ENCODE measurements around the gene RING1.

RING1 gene
- total RNA-seq, result 30.7 to 33.9 (median 31.4) reads per million in 3 donors

- peak; percentile 79 to 84 (median 79) for DNase-seq
- H3K4me3 ChIP-seq (ENCODE audit: insufficient read depth, low read depth, low read length, poor library complexity, severe bottlenecking), result peak within 1 kb of the TSS; percentile 93
- H3K9me3 ChIP-seq (ENCODE audit: control insufficient read depth, low read length), result no peaks in the 10 kb centered on the region
- H3K27me3 ChIP-seq (replicated peaks; ENCODE audit: control insufficient read depth, insufficient read depth, low read length, poor library complexity, severe bottlenecking), result peaks cover 9% of the 10 kb centered on the region
- H3K4me1 ChIP-seq (ENCODE audit: control insufficient read depth, insufficient read depth, low read length, poor library complexity, severe bottlenecking), result peaks cover 36% of the 10 kb centered on the region
- peaks cover 10% of the 10 kb centered on the region for H3K36me3 ChIP-seq (ENCODE audit: control insufficient read depth, insufficient read depth, low read length)
- peak within 1 kb of the TSS; percentile 94 for H3K27ac ChIP-seq (ENCODE audit: insufficient read depth, low read length, poor library complexity, severe bottlenecking)
Observed at GRCh38 chr6:33208091-33208967, at the start of gene RING1. RING1 (plus strand) TSS chr6:33208500; CDS start chr6:33208823, 323 bp downstream.

- Histone ChIP-seq H3K36me3 (ENCODE audit: control insufficient read depth, insufficient read depth, low read length) (no peaks in the 10 kb centered on the region), H3K27ac (ENCODE audit: insufficient read depth, low read length, poor library complexity, severe bottlenecking) (no peak overlapping the region), H3K4me3 (ENCODE audit: insufficient read depth, low read depth, low read length, poor library complexity, severe bottlenecking) (no peak overlapping the region), H3K9me3 (ENCODE audit: control insufficient read depth, low read length) (no peaks in the 10 kb centered on the region), H3K27me3 (replicated peaks; ENCODE audit: control insufficient read depth, insufficient read depth, low read length, poor library complexity, severe bottlenecking) (no peaks in the 10 kb centered on the region), H3K4me1 (ENCODE audit: control insufficient read depth, insufficient read depth, low read length, poor library complexity, severe bottlenecking) (peaks cover 6% of the 10 kb centered on the region)
- DNase-seq, result no peak
Observed at GRCh38 chr6:33160096-33160495, 48.2 kb upstream of the RING1 start.

- DNase-seq, result no peak
- H3K27ac ChIP-seq (ENCODE audit: insufficient read depth, low read length, poor library complexity, severe bottlenecking), result no peak overlapping the region
- H3K4me3 ChIP-seq (ENCODE audit: insufficient read depth, low read depth, low read length, poor library complexity, severe bottlenecking), result no peak overlapping the region
- no peaks in the 10 kb centered on the region for H3K27me3 ChIP-seq (replicated peaks; ENCODE audit: control insufficient read depth, insufficient read depth, low read length, poor library complexity, severe bottlenecking)
- peaks cover 6% of the 10 kb centered on the region for H3K4me1 ChIP-seq (ENCODE audit: control insufficient read depth, insufficient read depth, low read length, poor library complexity, severe bottlenecking)
- H3K9me3 ChIP-seq (ENCODE audit: control insufficient read depth, low read length), result no peaks in the 10 kb centered on the region
- H3K36me3 ChIP-seq (ENCODE audit: control insufficient read depth, insufficient read depth, low read length), result no peaks in the 10 kb centered on the region
Observed at GRCh38 chr6:33160728-33161344, 47.5 kb upstream of the RING1 start.

- H3K27ac ChIP-seq (ENCODE audit: insufficient read depth, low read length, poor library complexity, severe bottlenecking), result no peak overlapping the region
- H3K4me3 ChIP-seq (ENCODE audit: insufficient read depth, low read depth, low read length, poor library complexity, severe bottlenecking), result peak overlapping the region; percentile 57
- DNase-seq, result peak; percentile 63 to 73 (median 67)
- no peaks in the 10 kb centered on the region for H3K27me3 ChIP-seq (replicated peaks; ENCODE audit: control insufficient read depth, insufficient read depth, low read length, poor library complexity, severe bottlenecking)
- no peaks in the 10 kb centered on the region for H3K9me3 ChIP-seq (ENCODE audit: control insufficient read depth, low read length)
- H3K36me3 ChIP-seq (ENCODE audit: control insufficient read depth, insufficient read depth, low read length), result no peaks in the 10 kb centered on the region
- H3K4me1 ChIP-seq (ENCODE audit: control insufficient read depth, insufficient read depth, low read length, poor library complexity, severe bottlenecking), result peaks cover 6% of the 10 kb centered on the region
Observed at GRCh38 chr6:33161354-33162331, 46.7 kb upstream of the RING1 start.

- Histone ChIP-seq H3K4me3 (ENCODE audit: insufficient read depth, low read depth, low read length, poor library complexity, severe bottlenecking) (no peak overlapping the region), H3K27me3 (replicated peaks; ENCODE audit: control insufficient read depth, insufficient read depth, low read length, poor library complexity, severe bottlenecking) (no peaks in the 10 kb centered on the region), H3K36me3 (ENCODE audit: control insufficient read depth, insufficient read depth, low read length) (no peaks in the 10 kb centered on the region), H3K27ac (ENCODE audit: insufficient read depth, low read length, poor library complexity, severe bottlenecking) (no peak overlapping the region), H3K9me3 (ENCODE audit: control insufficient read depth, low read length) (no peaks in the 10 kb centered on the region), H3K4me1 (ENCODE audit: control insufficient read depth, insufficient read depth, low read length, poor library complexity, severe bottlenecking) (peaks cover 6% of the 10 kb centered on the region)
- no peak for DNase-seq
Observed at GRCh38 chr6:33163540-33163939, 44.8 kb upstream of the RING1 start.

- Histone ChIP-seq H3K27me3 (replicated peaks; ENCODE audit: control insufficient read depth, insufficient read depth, low read length, poor library complexity, severe bottlenecking) (no peaks in the 10 kb centered on the region), H3K4me3 (ENCODE audit: insufficient read depth, low read depth, low read length, poor library complexity, severe bottlenecking) (no peak overlapping the region), H3K9me3 (ENCODE audit: control insufficient read depth, low read length) (no peaks in the 10 kb centered on the region), H3K36me3 (ENCODE audit: control insufficient read depth, insufficient read depth, low read length) (no peaks in the 10 kb centered on the region), H3K4me1 (ENCODE audit: control insufficient read depth, insufficient read depth, low read length, poor library complexity, severe bottlenecking) (peaks cover 6% of the 10 kb centered on the region), H3K27ac (ENCODE audit: insufficient read depth, low read length, poor library complexity, severe bottlenecking) (no peak overlapping the region)
- no peak for DNase-seq
Observed at GRCh38 chr6:33164176-33164575, 44.1 kb upstream of the RING1 start.

- Histone ChIP-seq H3K9me3 (ENCODE audit: control insufficient read depth, low read length) (no peaks in the 10 kb centered on the region), H3K4me1 (ENCODE audit: control insufficient read depth, insufficient read depth, low read length, poor library complexity, severe bottlenecking) (peaks cover 6% of the 10 kb centered on the region), H3K4me3 (ENCODE audit: insufficient read depth, low read depth, low read length, poor library complexity, severe bottlenecking) (no peak overlapping the region), H3K27ac (ENCODE audit: insufficient read depth, low read length, poor library complexity, severe bottlenecking) (no peak overlapping the region), H3K27me3 (replicated peaks; ENCODE audit: control insufficient read depth, insufficient read depth, low read length, poor library complexity, severe bottlenecking) (no peaks in the 10 kb centered on the region), H3K36me3 (ENCODE audit: control insufficient read depth, insufficient read depth, low read length) (no peaks in the 10 kb centered on the region)
- DNase-seq, result no peak
Observed at GRCh38 chr6:33164665-33165373, 43.5 kb upstream of the RING1 start.

GRCh38 chr6:33165581-33166258, 42.6 kb upstream of the RING1 start:
- DNase-seq, result no peak
- Histone ChIP-seq H3K4me3 (ENCODE audit: insufficient read depth, low read depth, low read length, poor library complexity, severe bottlenecking) (no peak overlapping the region), H3K4me1 (ENCODE audit: control insufficient read depth, insufficient read depth, low read length, poor library complexity, severe bottlenecking) (peaks cover 6% of the 10 kb centered on the region), H3K27ac (ENCODE audit: insufficient read depth, low read length, poor library complexity, severe bottlenecking) (no peak overlapping the region), H3K27me3 (replicated peaks; ENCODE audit: control insufficient read depth, insufficient read depth, low read length, poor library complexity, severe bottlenecking) (no peaks in the 10 kb centered on the region), H3K9me3 (ENCODE audit: control insufficient read depth, low read length) (no peaks in the 10 kb centered on the region), H3K36me3 (ENCODE audit: control insufficient read depth, insufficient read depth, low read length) (no peaks in the 10 kb centered on the region)

GRCh38 chr6:33166363-33166762, 41.9 kb upstream of the RING1 start:
- Histone ChIP-seq H3K36me3 (ENCODE audit: control insufficient read depth, insufficient read depth, low read length) (no peaks in the 10 kb centered on the region), H3K27me3 (replicated peaks; ENCODE audit: control insufficient read depth, insufficient read depth, low read length, poor library complexity, severe bottlenecking) (no peaks in the 10 kb centered on the region), H3K4me3 (ENCODE audit: insufficient read depth, low read depth, low read length, poor library complexity, severe bottlenecking) (no peak overlapping the region), H3K27ac (ENCODE audit: insufficient read depth, low read length, poor library complexity, severe bottlenecking) (no peak overlapping the region), H3K4me1 (ENCODE audit: control insufficient read depth, insufficient read depth, low read length, poor library complexity, severe bottlenecking) (peaks cover 6% of the 10 kb centered on the region), H3K9me3 (ENCODE audit: control insufficient read depth, low read length) (no peaks in the 10 kb centered on the region)
- no peak for DNase-seq

Data from effector memory CD4-positive, alpha-beta T cell (primary cell).